Measurements from ENCODE around the gene PPP4R1.

PPP4R1 gene

DNA sequence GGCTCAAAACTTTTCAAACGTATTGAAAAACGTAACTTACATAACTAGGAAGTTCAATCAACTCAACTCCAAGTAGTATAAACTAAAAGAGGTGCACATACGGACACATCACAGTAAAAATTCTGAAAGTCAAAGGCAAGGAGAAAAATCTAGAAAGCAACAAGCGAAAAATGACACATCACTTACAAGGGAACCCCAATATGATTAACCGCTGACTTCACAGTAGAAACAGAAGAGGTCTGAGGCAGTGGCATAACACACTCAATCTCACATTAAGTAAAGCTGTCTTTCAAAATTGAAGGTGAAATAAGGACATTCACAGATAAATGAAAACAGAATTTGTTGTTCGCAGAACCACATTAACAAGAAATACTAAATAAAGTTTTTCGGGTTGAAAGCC is 32.7 kb downstream of the PPP4R1 start:
- DNase-seq: no peak

- DNase-seq: peak; percentile 28
Observed at GRCh38 chr18:9578306-9578705, 36.1 kb downstream of the PPP4R1 start.

GRCh38 chr18:9577361-9577760 is 37.0 kb downstream of the PPP4R1 start:
- peak; percentile 11 for DNase-seq

GRCh38 chr18:9575558-9575957 is 38.8 kb downstream of the PPP4R1 start:
- peak; percentile 80 for DNase-seq

DNA sequence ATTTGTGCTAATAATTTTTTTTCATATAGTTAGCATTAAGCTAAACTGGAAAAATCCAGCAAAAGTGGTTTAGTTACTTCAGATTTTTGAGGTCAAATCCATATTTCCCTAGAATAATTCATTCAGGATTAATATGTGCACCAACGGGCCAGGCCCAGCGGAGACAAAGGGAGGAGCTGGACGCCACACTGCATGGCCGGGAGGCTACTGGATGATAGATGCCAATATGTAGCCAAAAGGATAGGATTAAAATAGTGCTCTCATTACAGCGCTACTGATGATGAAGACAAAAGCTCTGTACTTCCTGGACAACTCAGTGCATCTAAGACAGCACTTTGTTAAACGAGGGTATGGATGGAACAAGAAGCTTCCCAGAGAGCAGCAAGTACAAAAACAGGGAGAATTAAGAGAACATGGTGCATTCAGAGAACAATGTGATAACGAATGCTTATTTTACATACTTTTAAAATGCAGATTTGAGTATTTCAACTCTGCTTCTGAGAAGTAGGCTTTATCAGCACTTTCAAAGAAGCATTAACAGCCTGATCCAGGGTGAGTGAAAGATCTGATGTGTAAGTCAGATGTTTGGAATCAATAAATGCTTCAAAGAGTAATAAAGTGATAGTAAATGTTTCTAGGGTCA is 39.8 kb downstream of the PPP4R1 start:
- no peak for DNase-seq

- DNase-seq: no peak
Observed at GRCh38 chr18:9571546-9571945, 42.8 kb downstream of the PPP4R1 start.

DNA sequence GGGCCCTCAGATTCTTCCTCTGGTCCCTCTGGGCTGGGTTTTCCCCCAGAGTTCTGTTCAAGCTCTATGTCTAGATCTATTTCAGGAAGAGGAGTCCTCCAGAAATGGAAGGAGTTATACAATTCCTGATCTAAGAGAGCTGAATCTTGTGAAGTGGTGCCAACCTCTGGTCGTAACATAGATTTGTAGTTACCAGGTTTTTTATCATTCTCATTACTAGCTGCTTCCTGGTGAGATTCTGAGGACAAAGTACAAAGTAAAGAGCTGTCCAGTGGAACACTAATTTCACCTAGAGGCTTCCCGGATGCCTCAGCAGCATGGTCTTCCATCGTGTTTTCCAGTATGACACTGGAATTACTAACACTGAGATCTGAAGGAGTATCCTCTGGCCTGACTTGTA is 44.1 kb downstream of the PPP4R1 start:
- no peak for DNase-seq

- DNase-seq: no peak
Observed at GRCh38 chr18:9569178-9569577, 45.2 kb downstream of the PPP4R1 start.

GRCh38 chr18:9568186-9568585 is 46.2 kb downstream of the PPP4R1 start:
- no peak for DNase-seq

DNA sequence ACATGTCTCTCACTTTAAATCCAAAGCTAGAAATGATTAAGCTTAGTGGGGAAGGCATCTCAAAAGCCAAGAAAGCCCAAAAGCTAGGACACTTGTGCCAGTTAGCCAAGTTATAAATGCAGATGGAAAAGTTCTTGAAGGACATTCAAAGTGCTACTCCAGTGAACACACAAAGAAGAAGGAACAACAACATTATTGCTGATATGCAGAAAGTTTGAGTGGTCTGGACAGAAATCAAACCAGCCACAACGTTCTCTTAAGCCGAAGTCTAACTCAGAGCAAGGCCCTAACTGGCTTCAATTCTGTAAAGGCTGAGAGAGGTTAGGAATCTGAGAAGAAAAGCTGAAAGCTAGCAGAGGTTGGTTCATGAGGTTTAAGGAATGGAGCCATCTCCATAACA is 49.0 kb downstream of the PPP4R1 start:
- DNase-seq: no peak

GRCh38 chr18:9563331-9563730 is 51.0 kb downstream of the PPP4R1 start:
- DNase-seq: no peak

- DNase-seq: no peak
Observed at GRCh38 chr18:9562584-9562983, 51.8 kb downstream of the PPP4R1 start.

- DNase-seq: no peak
Observed at GRCh38 chr18:9561759-9562158, 52.6 kb downstream of the PPP4R1 start.

GRCh38 chr18:9559253-9559652 is 55.1 kb downstream of the PPP4R1 start:
- no peak for DNase-seq

DNA sequence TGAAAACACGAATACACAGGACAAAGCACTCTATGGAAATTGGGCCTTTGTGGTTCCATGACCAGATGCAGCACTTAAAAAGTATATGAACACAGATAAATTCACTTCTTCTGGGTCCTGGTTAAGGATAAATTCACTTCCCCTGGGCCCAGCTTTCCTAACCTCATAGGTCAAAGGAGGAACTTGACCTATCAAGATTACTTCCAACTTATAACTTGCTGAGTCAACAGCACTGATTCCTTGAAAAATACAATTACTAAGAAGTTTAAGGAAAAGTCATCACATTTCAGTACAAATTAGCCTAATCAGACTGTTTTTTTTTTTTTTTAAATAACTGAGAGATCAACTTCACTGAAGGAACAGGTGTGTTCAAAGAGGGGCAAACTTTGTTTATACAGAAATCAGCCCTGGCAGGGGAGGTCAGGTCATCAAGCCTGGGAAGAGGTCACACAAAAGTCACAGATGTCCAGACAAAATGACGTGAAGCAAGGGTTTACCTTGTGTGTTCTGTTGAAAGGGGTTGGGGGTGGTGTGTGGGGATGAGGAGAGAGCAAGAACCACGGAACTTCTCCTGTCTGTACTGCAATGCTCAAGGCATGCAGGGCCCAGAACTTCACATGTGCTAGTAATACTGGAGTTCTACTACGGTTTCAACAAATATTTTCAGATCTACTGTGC is 55.8 kb downstream of the PPP4R1 start:
- no peak for DNase-seq

DNA sequence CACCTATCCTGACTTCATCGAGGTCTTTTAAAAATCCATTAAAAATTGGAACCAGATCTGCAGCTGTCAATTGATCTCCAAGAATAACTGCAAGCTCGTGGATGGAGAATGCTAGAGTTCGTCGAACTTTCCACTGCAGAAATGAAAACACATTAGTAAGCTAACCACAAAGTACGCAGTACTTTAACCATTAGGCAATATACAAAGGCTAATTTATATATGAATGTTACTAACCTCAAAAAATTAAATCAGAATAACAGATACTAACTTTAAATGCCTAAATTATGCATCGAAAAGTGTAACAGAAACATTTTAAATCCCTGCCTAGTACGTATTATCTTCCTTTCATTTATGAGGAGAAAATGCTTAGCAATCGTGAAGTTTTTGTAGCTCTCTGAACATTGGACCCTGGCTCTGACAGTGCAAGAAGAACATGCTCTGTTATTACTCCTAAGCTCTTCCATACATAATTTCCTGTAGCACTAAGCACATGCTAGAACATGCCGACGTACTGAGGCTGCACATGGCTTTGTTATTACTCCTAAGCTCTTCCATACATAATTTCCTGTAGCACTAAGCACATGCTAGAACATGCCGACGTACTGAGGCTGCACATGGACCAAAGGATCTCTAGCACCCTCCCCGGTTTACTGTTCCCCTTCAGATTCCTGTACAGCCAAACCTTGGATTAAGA is 57.0 kb downstream of the PPP4R1 start:
- no peak for DNase-seq

GRCh38 chr18:9552616-9553015 is 61.7 kb downstream of the PPP4R1 start:
- no peak for DNase-seq

GRCh38 chr18:9552191-9552590 is 62.2 kb downstream of the PPP4R1 start:
- no peak for DNase-seq

- DNase-seq: no peak
Observed at GRCh38 chr18:9550429-9550828, 63.9 kb downstream of the PPP4R1 start.

GRCh38 chr18:9549405-9549804 is 65.0 kb downstream of the PPP4R1 start:
- DNase-seq: no peak

DNA sequence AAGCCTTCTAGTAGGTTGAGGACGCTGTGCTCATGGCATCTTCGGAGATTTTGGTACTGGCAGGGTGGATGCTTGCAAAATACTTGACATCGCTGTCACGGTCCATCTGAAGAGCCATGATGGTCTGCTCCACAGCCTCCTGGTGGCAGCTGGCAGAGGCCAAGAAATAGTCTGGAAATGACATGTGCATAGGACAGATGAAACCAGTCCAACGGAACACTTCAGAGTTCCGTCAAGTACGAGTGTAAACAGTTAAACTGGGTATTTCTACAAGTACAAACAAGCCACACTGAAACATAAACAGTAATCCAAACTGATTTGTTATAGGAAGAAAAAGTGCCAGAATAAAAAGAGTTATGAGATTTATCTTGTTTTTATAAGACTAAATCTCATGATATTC is 66.6 kb downstream of the PPP4R1 start:
- no peak for DNase-seq

GRCh38 chr18:9546468-9546867 is 67.9 kb downstream of the PPP4R1 start:
- no peak for DNase-seq

DNA sequence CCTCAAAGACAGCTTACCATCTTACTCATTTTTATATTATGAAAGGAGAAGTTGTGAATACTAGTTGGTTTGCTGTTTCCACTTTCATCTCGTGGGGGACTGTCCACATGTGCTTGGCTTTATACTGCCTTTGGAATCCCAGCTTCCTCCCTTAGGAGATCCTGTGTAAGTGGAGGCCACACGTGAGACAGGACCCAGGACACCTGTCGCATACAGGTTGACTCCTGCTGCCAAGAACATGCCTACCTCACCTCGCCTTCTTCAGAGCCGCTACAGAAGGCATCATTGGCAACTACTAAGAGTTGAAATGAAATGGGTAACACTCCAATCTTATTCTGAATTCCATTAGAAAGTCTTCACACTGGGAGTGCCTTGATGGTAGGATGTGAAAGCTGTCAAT is 69.3 kb downstream of the PPP4R1 start:
- DNase-seq: no peak

DNA sequence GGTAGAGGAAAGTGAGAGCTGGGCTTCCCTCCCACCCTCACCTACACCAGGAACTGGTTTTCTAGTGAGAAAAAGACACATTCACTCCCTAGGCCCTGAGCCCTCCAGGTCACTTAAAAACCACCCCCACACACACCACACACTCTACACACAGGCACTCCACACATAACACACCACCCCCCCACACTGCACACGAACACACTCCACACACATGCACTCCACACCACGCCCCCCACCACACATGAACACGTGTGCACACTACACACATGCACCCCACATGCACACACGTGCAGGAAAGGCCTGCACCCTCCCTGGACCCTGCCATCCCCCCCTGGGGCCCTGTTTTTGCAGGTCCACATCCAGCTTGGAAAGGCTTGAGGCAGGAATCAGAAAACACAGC is 71.4 kb downstream of the PPP4R1 start:
- no peak for DNase-seq
